Esophagus muscularis mucosa (tissue), 4 donors: ENCODE data around the gene CD300LG.

Source experiments
- CTCF ChIP-seq, 3 experiments: fragments of 200-600 bp in 2 of 3; fragments of 450-650 bp in 1 of 3; sonication (generic) in 2 of 3; IDR thresholded peaks; one replicate each; pipeline ENCODE4 v1.5.1; 2017 to 2019; ENCODE audit warnings: antibody characterized with exemption in 3 of 3, mild to moderate bottlenecking in 2 of 3, moderate library complexity in 1 of 3
- EP300 ChIP-seq: sonication (generic); formaldehyde crosslinking; IDR thresholded peaks from one replicate; pipeline ENCODE4 v1.6.1; 2017; ENCODE audit warnings: antibody characterized with exemption
- POLR2A ChIP-seq: fragments of 450-650 bp; IDR thresholded peaks from one replicate; pipeline ENCODE4 v1.6.1; 2017; ENCODE audit warnings: antibody characterized with exemption, moderate library complexity, mild to moderate bottlenecking, low read depth
- POLR2AphosphoS5 ChIP-seq, 2 donors: sonication (generic); formaldehyde crosslinking; IDR thresholded peaks; one replicate each; pipeline ENCODE4 v1.6.1; 2017; ENCODE audit warnings: antibody characterized with exemption in 2 of 2

DNA sequence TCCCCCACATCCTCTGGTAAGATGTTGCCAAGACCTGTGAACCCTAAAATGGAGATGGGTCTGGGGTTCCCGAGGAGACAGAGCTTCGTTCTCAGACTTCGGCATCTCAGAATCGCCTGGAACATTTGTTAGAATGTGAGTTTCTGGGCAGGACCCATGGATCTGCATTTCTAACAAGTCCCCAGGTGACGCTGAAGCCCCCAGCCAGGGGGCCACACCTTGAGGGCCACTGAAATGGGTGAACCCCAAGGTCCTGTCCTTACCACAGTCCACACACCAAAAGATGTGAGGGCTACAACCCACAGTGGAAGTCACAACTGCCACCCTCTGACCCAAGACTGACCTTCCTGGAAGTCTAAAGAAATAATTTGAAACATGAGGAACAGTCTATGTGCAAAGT is 28.0 kb upstream of the CD300LG start:
- TF ChIP-seq POLR2AphosphoS5 (IDR thresholded peaks at IDR 0.05) (no peak), EP300 (no peak), CTCF (IDR thresholded peaks at IDR 0.05) (no peak), POLR2A (no peak)
